HepG2 (cell line): ENCODE data around the gene SNUPN. TPM values are rescaled to one million over a fixed set of nuclear protein-coding genes. Genes with fewer than 3 reads are reported as not detected.
A peak's percentile ranks its signal among the peaks of the same experiment; 100 is the strongest.

Experiments used
- KDM5B ChIP-seq: sonication (generic); formaldehyde crosslinking; IDR thresholded peaks from 2 replicates; pipeline ENCODE4 v1.4.0; 2020; ENCODE audit warnings: missing genetic modification reagents, mild to moderate bottlenecking, borderline replicate concordance
- NFYB ChIP-seq: sonication (generic); formaldehyde crosslinking; IDR thresholded peaks from 2 replicates; pipeline ENCODE4 v1.4.0; 2020; ENCODE audit warnings: missing genetic modification reagents
- NFYC ChIP-seq: IDR thresholded peaks from 2 replicates; pipeline ENCODE4 v1.6.1; 2016; ENCODE audit warnings: missing genetic modification reagents, missing compliant biosample characterization
- SETDB1 ChIP-seq: sonication (generic); formaldehyde crosslinking; IDR thresholded peaks from 2 replicates; pipeline ENCODE4 v1.5.1; 2020; ENCODE audit warnings: missing genetic modification reagents, mild to moderate bottlenecking, borderline replicate concordance
- SOX6 ChIP-seq, 2 experiments: fragments of 450-650 bp in 1 of 2; sonication (generic) in 1 of 2; formaldehyde crosslinking in 1 of 2; IDR thresholded peaks; 2 replicates each; pipeline versions ENCODE4 v1.4.0 to v1.6.1; 2017 to 2020; ENCODE audit warnings: antibody characterized with exemption in 1 of 2, mild to moderate bottlenecking in 1 of 2, missing genetic modification reagents in 1 of 2
- TCF7L2 ChIP-seq: IDR thresholded peaks from 2 replicates; pipeline ENCODE4 v1.6.1; 2011; ENCODE audit warnings: mild to moderate bottlenecking, low read depth, low read length, moderate library complexity
- UBTF ChIP-seq: sonication (generic); formaldehyde crosslinking; IDR thresholded peaks from 2 replicates; pipeline ENCODE4 v1.4.0; 2020; ENCODE audit warnings: mild to moderate bottlenecking, missing genetic modification reagents
- ZBTB2 ChIP-seq: sonication (generic); formaldehyde crosslinking; IDR thresholded peaks from 2 replicates; pipeline ENCODE4 v1.8.0; 2022; ENCODE audit warnings: low read depth, missing genetic modification reagents
- polyA plus RNA-seq, 8 experiments: library from polyadenylated mRNA; depleted of rRNA in 3 of 8; stranded (reverse) in 7 of 8; unstranded in 1 of 8; fragments of >200 nt; fragmentation: Illumina TruSeq in 4 of 8; extraction: Trizol in 4 of 8; gene quantifications; 2 replicates each; pipeline versions ENCODE4 v1.2.1 to v1.2.3, GENCODE V29; 2011 to 2016; ENCODE audit warnings: low read depth in 4 of 8, missing spikeins in 1 of 8, mixed read lengths in 1 of 8; ENCODE audit not compliant: insufficient read depth in 1 of 8
- total RNA-seq, 5 experiments: library from RNA; depleted of rRNA; stranded (reverse); fragments of >200 nt; fragmentation: Illumina TruSeq; extraction: Trizol; gene quantifications; 2 replicates each; pipeline ENCODE4 v1.2.3, GENCODE V29; 2016; ENCODE audit warnings: low read depth in 1 of 5
- TF ChIP-seq, protein P1 (sequence below): sonication (generic); formaldehyde crosslinking; IDR thresholded peaks from 2 replicates; pipeline ENCODE4 v1.4.0; 2020; ENCODE audit warnings: missing genetic modification reagents, borderline replicate concordance
- TF ChIP-seq, protein P2 (sequence below): IDR thresholded peaks from 2 replicates; pipeline ENCODE4 v1.6.1; 2016; ENCODE audit warnings: missing compliant biosample characterization, missing genetic modification reagents, borderline replicate concordance
- TF ChIP-seq, protein P3 (sequence below): sonication (generic); formaldehyde crosslinking; IDR thresholded peaks from 2 replicates; pipeline ENCODE4 v1.4.0; 2020; ENCODE audit warnings: missing genetic modification reagents
- TF ChIP-seq, protein P4 (sequence below): sonication (generic); formaldehyde crosslinking; IDR thresholded peaks from 2 replicates; pipeline ENCODE4 v1.4.0; 2020; ENCODE audit warnings: missing genetic modification reagents

SNUPN gene
- total and polyA plus RNA-seq, 2 of the 13 experiments (the other 11 are each of a cell fraction or from before 2014, with no cell fraction given), result 9.0 to 16.4 TPM

DNA sequence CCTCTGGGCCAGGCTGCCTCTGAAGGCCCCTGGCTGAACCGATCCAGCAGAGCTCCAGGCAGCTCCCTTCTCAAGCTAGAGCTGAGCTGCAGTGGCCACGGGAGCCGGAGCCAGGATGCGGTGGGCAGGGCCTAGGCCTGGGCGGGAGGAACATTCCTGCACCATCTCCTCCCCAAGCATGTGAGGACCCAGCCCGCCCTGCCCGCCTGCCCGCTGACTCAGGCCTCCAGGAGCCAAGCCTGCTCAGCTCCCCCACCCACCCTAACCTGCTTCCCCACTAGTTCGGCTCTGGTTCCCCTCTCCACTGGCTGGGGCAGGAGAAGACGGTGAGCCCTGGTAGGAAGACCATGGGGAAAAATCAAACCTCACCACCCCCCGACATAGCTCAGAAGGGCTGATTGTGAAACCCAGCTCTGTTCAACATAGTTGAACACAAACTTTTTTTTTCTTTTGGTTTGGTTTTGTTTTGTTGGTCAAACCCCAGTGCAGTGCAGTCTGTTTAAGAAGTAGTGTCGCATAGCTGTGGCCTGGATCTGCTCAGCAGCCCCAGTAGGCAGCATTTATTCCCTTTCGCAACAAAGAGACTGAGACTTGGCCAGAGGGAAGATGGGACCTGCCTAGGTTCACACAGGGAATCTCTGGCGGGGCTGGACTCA lies 35.7 kb upstream of the SNUPN start (continued):
- TF ChIP-seq, protein P1, sequence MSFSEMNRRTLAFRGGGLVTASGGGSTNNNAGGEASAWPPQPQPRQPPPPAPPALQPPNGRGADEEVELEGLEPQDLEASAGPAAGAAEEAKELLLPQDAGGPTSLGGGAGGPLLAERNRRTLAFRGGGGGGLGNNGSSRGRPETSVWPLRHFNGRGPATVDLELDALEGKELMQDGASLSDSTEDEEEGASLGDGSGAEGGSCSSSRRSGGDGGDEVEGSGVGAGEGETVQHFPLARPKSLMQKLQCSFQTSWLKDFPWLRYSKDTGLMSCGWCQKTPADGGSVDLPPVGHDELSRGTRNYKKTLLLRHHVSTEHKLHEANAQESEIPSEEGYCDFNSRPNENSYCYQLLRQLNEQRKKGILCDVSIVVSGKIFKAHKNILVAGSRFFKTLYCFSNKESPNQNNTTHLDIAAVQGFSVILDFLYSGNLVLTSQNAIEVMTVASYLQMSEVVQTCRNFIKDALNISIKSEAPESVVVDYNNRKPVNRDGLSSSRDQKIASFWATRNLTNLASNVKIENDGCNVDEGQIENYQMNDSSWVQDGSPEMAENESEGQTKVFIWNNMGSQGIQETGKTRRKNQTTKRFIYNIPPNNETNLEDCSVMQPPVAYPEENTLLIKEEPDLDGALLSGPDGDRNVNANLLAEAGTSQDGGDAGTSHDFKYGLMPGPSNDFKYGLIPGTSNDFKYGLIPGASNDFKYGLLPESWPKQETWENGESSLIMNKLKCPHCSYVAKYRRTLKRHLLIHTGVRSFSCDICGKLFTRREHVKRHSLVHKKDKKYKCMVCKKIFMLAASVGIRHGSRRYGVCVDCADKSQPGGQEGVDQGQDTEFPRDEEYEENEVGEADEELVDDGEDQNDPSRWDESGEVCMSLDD (CRISPR knock-in tag), result no peak
- TF ChIP-seq UBTF (CRISPR knock-in tag) (peak; percentile 63), KDM5B (no peak), ZBTB2 (CRISPR knock-in tag) (no peak), NFYB (no peak), TCF7L2 (no peak), SOX6 (IDR thresholded peaks at IDR 0.05) (no peak), SOX6 (CRISPR knock-in tag; IDR thresholded peaks at IDR 0.05) (peak; percentile 35; the same call in 1 of the 2 replicates), NFYC (CRISPR knock-in tag) (no peak), SETDB1 (CRISPR knock-in tag) (no peak)
- TF ChIP-seq, protein P2, sequence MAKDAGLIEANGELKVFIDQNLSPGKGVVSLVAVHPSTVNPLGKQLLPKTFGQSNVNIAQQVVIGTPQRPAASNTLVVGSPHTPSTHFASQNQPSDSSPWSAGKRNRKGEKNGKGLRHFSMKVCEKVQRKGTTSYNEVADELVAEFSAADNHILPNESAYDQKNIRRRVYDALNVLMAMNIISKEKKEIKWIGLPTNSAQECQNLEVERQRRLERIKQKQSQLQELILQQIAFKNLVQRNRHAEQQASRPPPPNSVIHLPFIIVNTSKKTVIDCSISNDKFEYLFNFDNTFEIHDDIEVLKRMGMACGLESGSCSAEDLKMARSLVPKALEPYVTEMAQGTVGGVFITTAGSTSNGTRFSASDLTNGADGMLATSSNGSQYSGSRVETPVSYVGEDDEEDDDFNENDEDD, result peak; percentile 42; the same call in 1 of the 2 replicates
- TF ChIP-seq, protein P3, sequence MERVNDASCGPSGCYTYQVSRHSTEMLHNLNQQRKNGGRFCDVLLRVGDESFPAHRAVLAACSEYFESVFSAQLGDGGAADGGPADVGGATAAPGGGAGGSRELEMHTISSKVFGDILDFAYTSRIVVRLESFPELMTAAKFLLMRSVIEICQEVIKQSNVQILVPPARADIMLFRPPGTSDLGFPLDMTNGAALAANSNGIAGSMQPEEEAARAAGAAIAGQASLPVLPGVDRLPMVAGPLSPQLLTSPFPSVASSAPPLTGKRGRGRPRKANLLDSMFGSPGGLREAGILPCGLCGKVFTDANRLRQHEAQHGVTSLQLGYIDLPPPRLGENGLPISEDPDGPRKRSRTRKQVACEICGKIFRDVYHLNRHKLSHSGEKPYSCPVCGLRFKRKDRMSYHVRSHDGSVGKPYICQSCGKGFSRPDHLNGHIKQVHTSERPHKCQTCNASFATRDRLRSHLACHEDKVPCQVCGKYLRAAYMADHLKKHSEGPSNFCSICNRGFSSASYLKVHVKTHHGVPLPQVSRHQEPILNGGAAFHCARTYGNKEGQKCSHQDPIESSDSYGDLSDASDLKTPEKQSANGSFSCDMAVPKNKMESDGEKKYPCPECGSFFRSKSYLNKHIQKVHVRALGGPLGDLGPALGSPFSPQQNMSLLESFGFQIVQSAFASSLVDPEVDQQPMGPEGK (CRISPR knock-in tag), result peak; percentile 27; the same call in 1 of the 2 replicates
- TF ChIP-seq, protein P4, sequence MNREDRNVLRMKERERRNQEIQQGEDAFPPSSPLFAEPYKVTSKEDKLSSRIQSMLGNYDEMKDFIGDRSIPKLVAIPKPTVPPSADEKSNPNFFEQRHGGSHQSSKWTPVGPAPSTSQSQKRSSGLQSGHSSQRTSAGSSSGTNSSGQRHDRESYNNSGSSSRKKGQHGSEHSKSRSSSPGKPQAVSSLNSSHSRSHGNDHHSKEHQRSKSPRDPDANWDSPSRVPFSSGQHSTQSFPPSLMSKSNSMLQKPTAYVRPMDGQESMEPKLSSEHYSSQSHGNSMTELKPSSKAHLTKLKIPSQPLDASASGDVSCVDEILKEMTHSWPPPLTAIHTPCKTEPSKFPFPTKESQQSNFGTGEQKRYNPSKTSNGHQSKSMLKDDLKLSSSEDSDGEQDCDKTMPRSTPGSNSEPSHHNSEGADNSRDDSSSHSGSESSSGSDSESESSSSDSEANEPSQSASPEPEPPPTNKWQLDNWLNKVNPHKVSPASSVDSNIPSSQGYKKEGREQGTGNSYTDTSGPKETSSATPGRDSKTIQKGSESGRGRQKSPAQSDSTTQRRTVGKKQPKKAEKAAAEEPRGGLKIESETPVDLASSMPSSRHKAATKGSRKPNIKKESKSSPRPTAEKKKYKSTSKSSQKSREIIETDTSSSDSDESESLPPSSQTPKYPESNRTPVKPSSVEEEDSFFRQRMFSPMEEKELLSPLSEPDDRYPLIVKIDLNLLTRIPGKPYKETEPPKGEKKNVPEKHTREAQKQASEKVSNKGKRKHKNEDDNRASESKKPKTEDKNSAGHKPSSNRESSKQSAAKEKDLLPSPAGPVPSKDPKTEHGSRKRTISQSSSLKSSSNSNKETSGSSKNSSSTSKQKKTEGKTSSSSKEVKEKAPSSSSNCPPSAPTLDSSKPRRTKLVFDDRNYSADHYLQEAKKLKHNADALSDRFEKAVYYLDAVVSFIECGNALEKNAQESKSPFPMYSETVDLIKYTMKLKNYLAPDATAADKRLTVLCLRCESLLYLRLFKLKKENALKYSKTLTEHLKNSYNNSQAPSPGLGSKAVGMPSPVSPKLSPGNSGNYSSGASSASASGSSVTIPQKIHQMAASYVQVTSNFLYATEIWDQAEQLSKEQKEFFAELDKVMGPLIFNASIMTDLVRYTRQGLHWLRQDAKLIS (CRISPR knock-in tag), result no peak
